IPS-11a (cell line): Measurements from ENCODE around the gene FAT1.

Experiments
- H3K4me3 ChIP-seq: one replicate; pipeline ENCODE4 v1.5.1; 2013; ENCODE audit warnings: low read depth, low read length, control low read depth

Gene FAT1

GRCh38 chr4:186755550-186756519 is 32.2 kb upstream of the FAT1 start:
- no peak overlapping the region for H3K4me3 ChIP-seq

- H3K4me3 ChIP-seq, result no peak overlapping the region
These were observed 31.3 kb upstream of the FAT1 start for GRCh38 chr4:186754976-186755375.

- H3K4me3 ChIP-seq, result no peak overlapping the region
These were observed 28.7 kb upstream of the FAT1 start for GRCh38 chr4:186752325-186752724.

GRCh38 chr4:186749611-186750281 is 26.1 kb upstream of the FAT1 start:
- H3K4me3 ChIP-seq, result no peak overlapping the region

GRCh38 chr4:186746581-186746980 is 22.9 kb upstream of the FAT1 start:
- no peak overlapping the region for H3K4me3 ChIP-seq

GRCh38 chr4:186743261-186743660 is 19.6 kb upstream of the FAT1 start:
- no peak overlapping the region for H3K4me3 ChIP-seq

GRCh38 chr4:186740822-186741221 is 17.2 kb upstream of the FAT1 start:
- H3K4me3 ChIP-seq, result no peak overlapping the region

- H3K4me3 ChIP-seq, result no peak overlapping the region
These were observed 16.3 kb upstream of the FAT1 start for GRCh38 chr4:186739802-186740434.

GRCh38 chr4:186739317-186739716 is 15.7 kb upstream of the FAT1 start:
- no peak overlapping the region for H3K4me3 ChIP-seq

- H3K4me3 ChIP-seq, result no peak overlapping the region
These were observed 14.8 kb upstream of the FAT1 start for GRCh38 chr4:186738421-186738820.

- no peak overlapping the region for H3K4me3 ChIP-seq
These were observed 13.8 kb upstream of the FAT1 start for GRCh38 chr4:186737427-186737826.

- H3K4me3 ChIP-seq, result no peak overlapping the region
These were observed 12.8 kb upstream of the FAT1 start for GRCh38 chr4:186736466-186736865.

- no peak overlapping the region for H3K4me3 ChIP-seq
These were observed 10.6 kb upstream of the FAT1 start for GRCh38 chr4:186734251-186734650.

- no peak overlapping the region for H3K4me3 ChIP-seq
These were observed 10.1 kb upstream of the FAT1 start for GRCh38 chr4:186733778-186734177.

GRCh38 chr4:186730621-186731020 is 7.0 kb upstream of the FAT1 start:
- H3K4me3 ChIP-seq, result no peak overlapping the region

GRCh38 chr4:186729856-186730255 is 6.2 kb upstream of the FAT1 start:
- no peak overlapping the region for H3K4me3 ChIP-seq

- no peak overlapping the region for H3K4me3 ChIP-seq
These were observed 5.1 kb upstream of the FAT1 start for GRCh38 chr4:186728631-186729271.

GRCh38 chr4:186727977-186728519 is 4.4 kb upstream of the FAT1 start:
- H3K4me3 ChIP-seq, result no peak overlapping the region

- H3K4me3 ChIP-seq, result peak overlapping the region; percentile 88
These were observed 3.7 kb upstream of the FAT1 start for GRCh38 chr4:186727169-186727976.
